ENCODE results near the gene TPRG1L.
"Not testable (repeated sequence)": the region's sequence is repeated elsewhere in the genome, so short reads cannot be mapped to it uniquely, and the experiment has no call there.

TPRG1L gene

GRCh38 chr1:3578433-3578805, 46.4 kb upstream of the TPRG1L start:
- no peaks in the 10 kb centered on the region for H3K4me1 ChIP-seq (ENCODE audit: insufficient read depth, poor library complexity, severe bottlenecking)
- H3K27ac ChIP-seq (ENCODE audit: poor library complexity, severe bottlenecking) = no peak overlapping the region
- no peak overlapping the region for H3K4me3 ChIP-seq (ENCODE audit: severe bottlenecking)
- TF ChIP-seq CTCF (IDR thresholded peaks at IDR 0.05; ENCODE audit: poor library complexity, severe bottlenecking) = no peak
- H3K36me3 ChIP-seq (ENCODE audit: low read depth) = no peaks in the 10 kb centered on the region
- ATAC-seq (ENCODE audit: low read depth) (no peak), DNase-seq (ENCODE audit: low spot score) (no peak)
- no peaks in the 10 kb centered on the region for H3K9me3 ChIP-seq (ENCODE audit: severe bottlenecking)
- H3K27me3 ChIP-seq (ENCODE audit: insufficient read depth, poor library complexity, severe bottlenecking) = no peaks in the 10 kb centered on the region

GRCh38 chr1:3578906-3579305, 45.9 kb upstream of the TPRG1L start:
- Histone ChIP-seq H3K9me3 (ENCODE audit: severe bottlenecking) (no peaks in the 10 kb centered on the region), H3K4me3 (ENCODE audit: severe bottlenecking) (no peak overlapping the region), H3K27me3 (ENCODE audit: insufficient read depth, poor library complexity, severe bottlenecking) (no peaks in the 10 kb centered on the region), H3K27ac (ENCODE audit: poor library complexity, severe bottlenecking) (no peak overlapping the region), H3K36me3 (ENCODE audit: low read depth) (no peaks in the 10 kb centered on the region), H3K4me1 (ENCODE audit: insufficient read depth, poor library complexity, severe bottlenecking) (no peaks in the 10 kb centered on the region)
- ATAC-seq (ENCODE audit: low read depth) (no peak), DNase-seq (ENCODE audit: low spot score) (no peak)
- TF ChIP-seq CTCF (IDR thresholded peaks at IDR 0.05; ENCODE audit: poor library complexity, severe bottlenecking) = no peak

GRCh38 chr1:3579626-3580025, 45.2 kb upstream of the TPRG1L start:
- no peak overlapping the region for H3K27ac ChIP-seq (ENCODE audit: poor library complexity, severe bottlenecking)
- no peaks in the 10 kb centered on the region for H3K4me1 ChIP-seq (ENCODE audit: insufficient read depth, poor library complexity, severe bottlenecking)
- no peak overlapping the region for H3K4me3 ChIP-seq (ENCODE audit: severe bottlenecking)
- no peaks in the 10 kb centered on the region for H3K27me3 ChIP-seq (ENCODE audit: insufficient read depth, poor library complexity, severe bottlenecking)
- ATAC-seq (ENCODE audit: low read depth) (no peak), DNase-seq (ENCODE audit: low spot score) (no peak)
- H3K9me3 ChIP-seq (ENCODE audit: severe bottlenecking) = no peaks in the 10 kb centered on the region
- no peak for TF ChIP-seq CTCF (IDR thresholded peaks at IDR 0.05; ENCODE audit: poor library complexity, severe bottlenecking)
- H3K36me3 ChIP-seq (ENCODE audit: low read depth) = no peaks in the 10 kb centered on the region

GRCh38 chr1:3580231-3580630, 44.6 kb upstream of the TPRG1L start:
- H3K27ac ChIP-seq (ENCODE audit: poor library complexity, severe bottlenecking) = no peak overlapping the region
- H3K27me3 ChIP-seq (ENCODE audit: insufficient read depth, poor library complexity, severe bottlenecking) = no peaks in the 10 kb centered on the region
- no peak overlapping the region for H3K4me3 ChIP-seq (ENCODE audit: severe bottlenecking)
- DNase-seq (ENCODE audit: low spot score) = no peak
- no peak for ATAC-seq (ENCODE audit: low read depth)
- H3K4me1 ChIP-seq (ENCODE audit: insufficient read depth, poor library complexity, severe bottlenecking) = no peaks in the 10 kb centered on the region
- no peaks in the 10 kb centered on the region for H3K9me3 ChIP-seq (ENCODE audit: severe bottlenecking)
- H3K36me3 ChIP-seq (ENCODE audit: low read depth) = no peaks in the 10 kb centered on the region
- no peak for TF ChIP-seq CTCF (IDR thresholded peaks at IDR 0.05; ENCODE audit: poor library complexity, severe bottlenecking)

GRCh38 chr1:3581296-3582036, 43.3 kb upstream of the TPRG1L start:
- no peak for ATAC-seq (ENCODE audit: low read depth)
- DNase-seq (ENCODE audit: low spot score) = no peak
- no peaks in the 10 kb centered on the region for H3K4me1 ChIP-seq (ENCODE audit: insufficient read depth, poor library complexity, severe bottlenecking)
- H3K4me3 ChIP-seq (ENCODE audit: severe bottlenecking) = no peak overlapping the region
- H3K27ac ChIP-seq (ENCODE audit: poor library complexity, severe bottlenecking) = no peak overlapping the region
- no peak for TF ChIP-seq CTCF (IDR thresholded peaks at IDR 0.05; ENCODE audit: poor library complexity, severe bottlenecking)
- H3K9me3 ChIP-seq (ENCODE audit: severe bottlenecking) = no peaks in the 10 kb centered on the region
- no peaks in the 10 kb centered on the region for H3K36me3 ChIP-seq (ENCODE audit: low read depth)
- no peaks in the 10 kb centered on the region for H3K27me3 ChIP-seq (ENCODE audit: insufficient read depth, poor library complexity, severe bottlenecking)

- not testable (repeated sequence) for H3K27me3 ChIP-seq (ENCODE audit: insufficient read depth, poor library complexity, severe bottlenecking); H3K27ac ChIP-seq (ENCODE audit: poor library complexity, severe bottlenecking); H3K36me3 ChIP-seq (ENCODE audit: low read depth); H3K9me3 ChIP-seq (ENCODE audit: severe bottlenecking); H3K4me3 ChIP-seq (ENCODE audit: severe bottlenecking); ATAC-seq (ENCODE audit: low read depth); H3K4me1 ChIP-seq (ENCODE audit: insufficient read depth, poor library complexity, severe bottlenecking); DNase-seq (ENCODE audit: low spot score)
Observed at GRCh38 chr1:3583751-3584150, 41.1 kb upstream of the TPRG1L start.
